ENCODE data around the gene PLPP6. TPM values are rescaled to one million over a fixed set of nuclear protein-coding genes. Genes with fewer than 3 reads are reported as not detected.

Gene PLPP6
- total and polyA plus RNA-seq, 2 of the 13 experiments (the other 11 are each of a cell fraction or from before 2014, with no cell fraction given), result 12.1 to 15.5 TPM

GRCh38 chr9:4680173-4680525, 18.1 kb downstream of the PLPP6 start:
- no peak for DNase-seq (ENCODE audit: low spot score)
- peak; percentile 4 for FAIRE-seq
- POLR2A ChIA-PET, result interaction anchor here (0.9 to 1.4 kb wide), 8 partner anchors 14 to 112 kb away, joined by 3 to 19 read pairs (median 6); partner anchors contain the start of genes AK3, PLPP6 and SPATA6L
- peak; percentile 30 for ATAC-seq
- Histone ChIP-seq H3K79me2 (ENCODE audit: insufficient read depth, low read length) (peaks cover 31% of the 10 kb centered on the region), H4K20me1 (ENCODE audit: insufficient read depth, low read length) (peaks cover 4% of the 10 kb centered on the region; the same call in 1 of the 2 replicates), H3K27ac (ENCODE audit: extremely low read length, insufficient read depth, low read length) (peak overlapping the region; percentile 99), H3K4me1 (ENCODE audit: insufficient read depth, low read length) (peaks cover 41% of the 10 kb centered on the region), H3K4me2 (ENCODE audit: low read depth, low read length) (peak overlapping the region; percentile 92), H3K36me3 (replicated peaks in 1 of 2; ENCODE audit: control insufficient read depth in 1 of 2, insufficient read depth in 2 of 2, low read length in 2 of 2) (peaks cover 1 to 8% of the 10 kb centered on the region in 2 experiments; a peak in 4 of 5 replicates), H2AFZ (ENCODE audit: low read length) (peak overlapping the region; percentile 57), H3K27me3 (ENCODE audit: control insufficient read depth in 1 of 2, insufficient read depth in 2 of 2, low read length in 2 of 2) (no peaks in the 10 kb centered on the region; a peak in 1 of 5 replicates), H3K9me3 (ENCODE audit: low read length) (no peaks in the 10 kb centered on the region), H3K9ac (ENCODE audit: insufficient read depth, low read depth, low read length) (peak overlapping the region; percentile 96), H3K4me3 (replicated peaks in 1 of 3; ENCODE audit: insufficient read depth in 1 of 3, low read depth in 2 of 3, low read length in 3 of 3) (peak overlapping the region; percentile 76 to 94 (median 79))
- TF ChIP-seq, protein P1, sequence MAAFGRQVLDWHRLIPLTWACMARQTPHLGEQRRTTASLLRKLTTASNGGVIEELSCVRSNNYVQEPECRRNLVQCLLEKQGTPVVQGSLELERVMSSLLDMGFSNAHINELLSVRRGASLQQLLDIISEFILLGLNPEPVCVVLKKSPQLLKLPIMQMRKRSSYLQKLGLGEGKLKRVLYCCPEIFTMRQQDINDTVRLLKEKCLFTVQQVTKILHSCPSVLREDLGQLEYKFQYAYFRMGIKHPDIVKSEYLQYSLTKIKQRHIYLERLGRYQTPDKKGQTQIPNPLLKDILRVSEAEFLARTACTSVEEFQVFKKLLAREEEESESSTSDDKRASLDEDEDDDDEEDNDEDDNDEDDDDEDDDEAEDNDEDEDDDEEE (CRISPR knock-in tag; IDR thresholded peaks at IDR 0.05), result no peak
- TF ChIP-seq ZNF230 (CRISPR knock-in tag; IDR thresholded peaks at IDR 0.05), result peak; percentile 3; the same call in 1 of the 2 replicates
- BruUV-seq (replicated peaks), result no TSS peak
- CTCF ChIA-PET (ENCODE audit: low intra/inter-chr PET ratio, low total read pairs), result interaction anchor here (1.2 kb wide), 1 partner anchor 19 kb away, joined by 3 read pairs; the partner anchor contains the start of gene PLPP6
- 2% methylated on average over 10 of the region's 10 CpGs for WGBS (ENCODE audit: low lambda C conversion rate)
- intact Hi-C loops (cut with micrococcal nuclease; ENCODE audit: unreplicated experiment) (loop anchor here (2.0 kb wide), 1 partner anchor 21 kb away; no protein-coding TSS in a partner anchor), in situ Hi-C loops (cut with HindIII; ENCODE audit: extremely low pct_ligation_motif_present, low pct_unique_long_range_greater_than_20kb) (no loop called here)

DNA sequence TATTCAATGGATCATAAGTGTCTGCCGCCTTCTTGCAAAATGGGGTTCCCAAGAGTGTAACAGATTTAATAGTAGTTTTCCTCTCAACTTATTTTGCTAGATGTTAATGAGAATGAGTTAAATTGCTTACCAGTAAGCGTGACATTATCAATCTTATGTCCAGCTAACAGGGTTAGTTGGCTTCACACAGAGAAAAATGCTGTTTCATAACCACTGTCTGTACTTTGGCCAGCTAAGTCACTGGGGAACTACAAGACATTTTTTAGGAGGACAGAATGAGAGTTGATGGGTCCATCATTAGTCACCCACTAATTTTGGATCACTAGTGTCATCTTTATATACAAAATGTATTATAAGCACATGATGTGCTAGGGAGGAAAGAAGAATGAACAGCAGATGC, 18.7 kb downstream of the PLPP6 start:
- in situ Hi-C loops (cut with HindIII; ENCODE audit: extremely low pct_ligation_motif_present, low pct_unique_long_range_greater_than_20kb), result no loop called here
- CTCF ChIA-PET (ENCODE audit: low intra/inter-chr PET ratio, low total read pairs), result interaction anchor here (1.2 kb wide), 1 partner anchor 19 kb away, joined by 3 read pairs; the partner anchor contains the start of gene PLPP6
- BruUV-seq (replicated peaks), result no TSS peak
- TF ChIP-seq NR2F1 (CRISPR knock-in tag; IDR thresholded peaks at IDR 0.05) (no peak), GABPA (IDR thresholded peaks at IDR 0.05; ENCODE audit: low read depth, low read length) (no peak), GABPA (CRISPR knock-in tag; IDR thresholded peaks at IDR 0.05; ENCODE audit: low read depth) (0 out of 2 replicates have a peak, but pooled peaks have one; percentile 11), HNF4G (IDR thresholded peaks at IDR 0.05; ENCODE audit: borderline replicate concordance, low read depth, low read length) (peak; percentile 53), HNF4G (CRISPR knock-in tag; IDR thresholded peaks at IDR 0.05; ENCODE audit: borderline replicate concordance, low read depth) (no peak), EHMT2 (IDR thresholded peaks at IDR 0.05; ENCODE audit: borderline replicate concordance, low read depth, low read length) (no peak), ARID5B (CRISPR knock-in tag; IDR thresholded peaks at IDR 0.05) (peak; percentile 28; the same call in 1 of the 2 replicates), ZNF552 (CRISPR knock-in tag; IDR thresholded peaks at IDR 0.05; ENCODE audit: borderline replicate concordance) (no peak), SAP130 (CRISPR knock-in tag; IDR thresholded peaks at IDR 0.05; ENCODE audit: low read depth) (peak; percentile 51), BHLHE40 (IDR thresholded peaks at IDR 0.05; ENCODE audit: low read length) (no peak), YEATS4 (CRISPR knock-in tag; IDR thresholded peaks at IDR 0.05; ENCODE audit: borderline replicate concordance) (no peak)

More for the DNA sequence above, 18.7 kb downstream of the PLPP6 start:
- H3K9me3 ChIP-seq (ENCODE audit: low read length), result no peaks in the 10 kb centered on the region
- H3K9ac ChIP-seq (ENCODE audit: insufficient read depth, low read depth, low read length), result peak overlapping the region; percentile 96
- peaks cover 39% of the 10 kb centered on the region for H3K4me1 ChIP-seq (ENCODE audit: insufficient read depth, low read length)
- FAIRE-seq, result peak; percentile 64
- peak overlapping the region; percentile 76 to 94 (median 79) for H3K4me3 ChIP-seq (replicated peaks in 1 of 3; ENCODE audit: insufficient read depth in 1 of 3, low read depth in 2 of 3, low read length in 3 of 3)
- H3K36me3 ChIP-seq (replicated peaks in 1 of 2; ENCODE audit: control insufficient read depth in 1 of 2, insufficient read depth in 2 of 2, low read length in 2 of 2), result peaks cover 1 to 13% of the 10 kb centered on the region in 2 experiments; a peak in 4 of 5 replicates
- POLR2A ChIA-PET, result interaction anchor here (0.9 to 1.1 kb wide), 3 partner anchors 14 to 60 kb away, joined by 3 to 6 read pairs (median 5); partner anchors contain the start of genes AK3, PLPP6 and SPATA6L
- 6% methylated on average over 2 of the region's 2 CpGs for WGBS (ENCODE audit: low lambda C conversion rate)
- peaks cover 4% of the 10 kb centered on the region; the same call in 1 of the 2 replicates for H4K20me1 ChIP-seq (ENCODE audit: insufficient read depth, low read length)
- peak overlapping the region; percentile 92 for H3K4me2 ChIP-seq (ENCODE audit: low read depth, low read length)
- no peak overlapping the region for H2AFZ ChIP-seq (ENCODE audit: low read length)
- no peak for ATAC-seq
- peak; percentile 38 for DNase-seq (ENCODE audit: low spot score)
- peak overlapping the region; percentile 99 for H3K27ac ChIP-seq (ENCODE audit: extremely low read length, insufficient read depth, low read length)
- peaks cover 31% of the 10 kb centered on the region for H3K79me2 ChIP-seq (ENCODE audit: insufficient read depth, low read length)
- intact Hi-C loops (cut with micrococcal nuclease; ENCODE audit: unreplicated experiment), result loop anchor here (2.0 kb wide), 1 partner anchor 20 kb away; no protein-coding TSS in a partner anchor
- H3K27me3 ChIP-seq (ENCODE audit: control insufficient read depth in 1 of 2, insufficient read depth in 2 of 2, low read length in 2 of 2), result no peaks in the 10 kb centered on the region; a peak in 1 of 5 replicates

All from HepG2 (cell line).